ENCODE data around the gene HEATR5A.

DNA sequence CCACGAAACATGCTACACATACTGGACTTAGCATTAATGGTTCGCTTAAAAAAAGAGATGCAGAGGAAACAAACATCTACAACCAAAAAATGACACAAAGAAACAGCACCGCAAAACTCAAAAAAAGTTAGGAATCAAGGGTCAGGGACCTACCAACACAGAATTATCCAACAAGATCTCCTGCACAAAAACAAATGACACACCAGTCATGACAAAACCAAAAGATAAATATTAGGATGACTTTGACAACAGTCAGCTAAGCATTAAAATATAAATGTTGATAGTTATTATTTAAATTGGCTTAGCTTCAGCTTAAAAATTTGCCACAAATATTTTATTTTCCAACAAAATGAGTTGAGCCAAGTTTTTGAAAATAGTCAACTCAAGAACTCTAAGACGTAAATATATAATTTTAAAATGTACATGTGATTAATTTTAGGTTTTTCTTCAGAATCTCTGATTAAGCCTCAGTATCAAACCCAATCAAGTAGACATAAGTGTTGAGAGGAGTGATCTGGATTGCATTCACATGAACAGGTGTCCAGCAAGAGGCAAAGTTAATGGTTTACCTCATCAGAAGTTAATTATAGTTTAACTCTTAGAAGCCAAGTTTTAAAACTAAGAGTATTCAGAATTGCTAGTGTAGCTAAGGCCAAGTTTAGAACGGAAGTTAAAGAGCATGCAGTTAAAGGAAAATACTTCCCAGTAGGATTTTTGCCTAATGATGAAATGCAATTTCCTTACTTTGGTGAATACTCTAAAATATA, 79.9 kb downstream of the HEATR5A start:
- TF ChIP-seq, protein P1, sequence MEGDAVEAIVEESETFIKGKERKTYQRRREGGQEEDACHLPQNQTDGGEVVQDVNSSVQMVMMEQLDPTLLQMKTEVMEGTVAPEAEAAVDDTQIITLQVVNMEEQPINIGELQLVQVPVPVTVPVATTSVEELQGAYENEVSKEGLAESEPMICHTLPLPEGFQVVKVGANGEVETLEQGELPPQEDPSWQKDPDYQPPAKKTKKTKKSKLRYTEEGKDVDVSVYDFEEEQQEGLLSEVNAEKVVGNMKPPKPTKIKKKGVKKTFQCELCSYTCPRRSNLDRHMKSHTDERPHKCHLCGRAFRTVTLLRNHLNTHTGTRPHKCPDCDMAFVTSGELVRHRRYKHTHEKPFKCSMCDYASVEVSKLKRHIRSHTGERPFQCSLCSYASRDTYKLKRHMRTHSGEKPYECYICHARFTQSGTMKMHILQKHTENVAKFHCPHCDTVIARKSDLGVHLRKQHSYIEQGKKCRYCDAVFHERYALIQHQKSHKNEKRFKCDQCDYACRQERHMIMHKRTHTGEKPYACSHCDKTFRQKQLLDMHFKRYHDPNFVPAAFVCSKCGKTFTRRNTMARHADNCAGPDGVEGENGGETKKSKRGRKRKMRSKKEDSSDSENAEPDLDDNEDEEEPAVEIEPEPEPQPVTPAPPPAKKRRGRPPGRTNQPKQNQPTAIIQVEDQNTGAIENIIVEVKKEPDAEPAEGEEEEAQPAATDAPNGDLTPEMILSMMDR (IDR thresholded peaks at IDR 0.05): no peak
- TF ChIP-seq POLR2A (IDR thresholded peaks at IDR 0.05) (no peak), POLR2AphosphoS5 (IDR thresholded peaks at IDR 0.05) (no peak)

All from transverse colon (tissue), 4 donors.